NCI-H1092 (cell line): ENCODE measurements around the gene CFAP100.

ENCODE experiments used
- DNase-seq: peaks from one replicate; lab custom pipeline; 2025; lab: John Stamatoyannopoulos, UW

CFAP100 gene

DNA sequence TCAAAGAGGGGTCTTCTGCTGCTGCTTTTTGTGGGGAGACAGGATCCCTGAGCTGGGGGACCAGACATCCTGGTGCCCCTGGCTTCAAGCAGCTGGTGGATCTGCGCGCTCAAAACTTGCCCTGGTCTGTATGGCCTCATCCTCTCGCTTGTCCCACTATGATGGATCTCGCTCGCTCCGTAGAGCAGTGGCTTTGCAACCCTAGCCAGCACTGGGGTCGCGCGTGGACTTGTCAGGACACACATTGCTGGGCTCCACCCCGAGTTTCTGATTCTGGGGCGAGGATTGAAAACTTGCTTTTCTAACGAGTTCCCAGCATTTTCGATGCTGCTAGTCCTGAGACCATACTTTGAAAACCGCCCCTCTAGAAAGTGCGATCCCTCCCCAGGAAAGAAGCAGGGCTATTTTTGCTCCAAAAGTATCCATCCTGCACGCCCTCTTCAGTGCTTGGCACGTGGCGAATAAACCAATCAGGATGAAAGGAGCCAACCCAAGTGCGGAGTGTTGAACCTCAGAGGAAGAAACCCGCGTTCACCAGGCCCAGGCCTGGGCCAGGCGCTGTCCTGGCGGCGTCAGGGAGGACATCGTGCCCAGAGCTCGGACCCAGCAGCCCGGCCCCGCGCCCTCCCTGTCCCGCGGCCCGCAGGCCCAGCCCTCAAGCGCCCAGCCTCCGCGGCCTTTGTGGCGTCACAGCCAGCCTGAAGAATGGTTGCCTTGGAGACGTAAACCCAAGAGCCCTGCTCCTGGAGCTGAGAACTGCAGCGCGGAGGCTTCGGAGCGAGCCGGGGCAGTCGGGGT is at the start of gene CFAP100:
Gene CFAP100, plus strand, starts transcription at position 731 of the 798 bp plus-strand sequence. CDS start 1,092 bp downstream, outside the sequence.
- DNase-seq: peak; percentile 79

DNA sequence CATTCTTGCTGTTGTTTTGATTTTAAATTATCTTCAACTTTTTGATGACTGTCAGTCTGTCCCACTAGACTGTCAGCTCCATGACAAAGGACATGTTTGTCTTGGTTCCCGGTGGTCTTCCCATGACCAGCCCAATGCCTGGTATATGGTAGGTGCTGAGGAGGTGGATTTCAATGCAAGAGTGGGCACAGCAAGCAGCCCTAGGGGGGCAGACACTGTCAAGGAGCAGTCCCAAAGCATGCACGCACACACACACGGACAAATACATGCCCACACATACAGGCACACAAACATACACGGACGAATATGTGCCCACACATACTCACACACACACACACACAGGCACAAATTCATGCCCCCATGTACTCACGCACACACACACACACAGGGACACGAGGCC is 49.5 kb upstream of the CFAP100 start:
- DNase-seq: no peak

DNA sequence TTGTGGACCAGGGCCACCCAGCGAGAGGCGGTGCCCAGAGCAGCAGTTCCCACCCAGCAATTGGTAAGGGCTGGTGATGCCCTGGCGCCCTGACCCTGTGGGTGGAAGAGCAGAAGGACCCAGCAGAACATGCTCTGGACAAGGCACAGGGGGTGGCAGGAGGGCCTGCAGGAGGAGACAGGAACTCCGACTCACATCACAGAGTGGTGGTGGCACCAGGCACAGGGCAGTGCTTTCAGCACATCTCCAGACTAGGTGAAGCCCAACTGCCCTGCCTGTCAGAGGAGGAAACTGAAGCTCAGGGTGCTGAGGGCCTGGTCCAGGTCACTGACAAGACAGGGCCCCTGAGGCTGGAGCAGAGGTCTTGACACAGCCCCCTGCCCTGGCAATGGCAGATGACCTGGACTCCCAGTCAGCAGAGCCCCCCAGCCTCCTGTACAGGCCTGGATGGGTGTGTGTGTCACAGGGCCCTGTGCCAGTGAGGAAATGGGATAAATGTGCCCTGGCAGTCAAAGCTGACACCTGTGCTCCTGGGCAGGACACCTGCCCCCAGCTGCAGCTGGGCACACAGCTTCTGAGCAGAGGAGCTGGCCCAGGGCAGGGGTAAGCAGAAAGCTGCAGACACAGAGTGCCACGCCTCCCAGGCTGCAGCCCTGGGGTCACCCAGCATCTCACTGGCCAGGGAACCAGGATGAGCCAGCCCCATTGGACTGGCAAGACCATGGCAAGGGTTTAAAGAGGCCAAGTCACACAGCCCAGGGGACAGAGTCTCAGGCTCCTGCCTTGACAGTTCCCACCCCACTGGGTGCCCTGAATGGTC is 48.9 kb upstream of the CFAP100 start:
- no peak for DNase-seq

DNA sequence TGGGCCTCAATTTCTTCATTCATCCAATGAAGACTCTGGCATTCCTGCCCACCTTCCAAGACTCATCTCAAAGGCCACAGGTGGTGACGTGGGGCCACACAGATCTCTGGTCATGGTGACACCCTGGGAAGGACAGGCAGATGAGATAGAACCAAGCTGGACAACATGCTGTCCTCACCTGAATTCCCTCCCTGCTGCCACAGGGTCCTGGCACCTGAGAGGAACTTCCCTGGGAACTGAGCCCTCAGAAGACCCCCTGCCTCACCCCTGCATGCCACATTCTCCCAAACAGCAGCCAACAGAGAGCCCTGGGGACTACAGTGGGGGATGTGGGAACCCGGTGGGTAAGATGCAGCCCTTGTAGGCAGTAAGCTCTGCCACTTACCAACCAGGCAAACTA is 48.2 kb upstream of the CFAP100 start:
- DNase-seq: no peak

DNA sequence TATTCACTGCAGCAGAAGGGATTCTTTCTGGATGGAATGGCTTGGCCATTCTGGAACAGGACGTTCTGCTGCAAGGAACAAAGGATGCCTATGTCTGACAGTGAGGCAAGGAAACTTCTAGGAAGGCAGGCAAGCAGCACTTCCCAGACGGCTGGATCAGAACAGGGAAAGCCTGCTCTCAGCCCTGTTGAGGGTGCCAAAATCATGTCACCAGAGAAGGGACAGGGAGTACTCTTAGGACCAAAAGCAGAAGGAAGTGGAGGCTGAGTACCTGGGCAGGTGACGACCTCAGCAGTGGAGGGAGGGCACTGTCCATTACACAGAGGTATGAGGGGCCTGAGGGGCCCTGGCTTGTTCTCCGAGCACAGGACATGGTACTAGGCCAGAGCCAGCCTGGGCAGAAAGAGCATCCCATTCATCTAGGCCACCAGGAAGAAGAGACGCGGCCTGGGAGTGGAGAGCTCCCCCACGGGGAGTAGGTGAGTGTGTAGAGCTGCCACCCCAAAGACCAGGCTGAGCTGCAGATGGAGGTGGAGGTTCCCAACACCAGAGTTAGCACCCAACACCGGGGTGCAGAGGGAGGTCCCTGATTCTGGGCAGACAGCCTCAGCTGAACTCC is 47.1 kb upstream of the CFAP100 start:
- DNase-seq: no peak

DNA sequence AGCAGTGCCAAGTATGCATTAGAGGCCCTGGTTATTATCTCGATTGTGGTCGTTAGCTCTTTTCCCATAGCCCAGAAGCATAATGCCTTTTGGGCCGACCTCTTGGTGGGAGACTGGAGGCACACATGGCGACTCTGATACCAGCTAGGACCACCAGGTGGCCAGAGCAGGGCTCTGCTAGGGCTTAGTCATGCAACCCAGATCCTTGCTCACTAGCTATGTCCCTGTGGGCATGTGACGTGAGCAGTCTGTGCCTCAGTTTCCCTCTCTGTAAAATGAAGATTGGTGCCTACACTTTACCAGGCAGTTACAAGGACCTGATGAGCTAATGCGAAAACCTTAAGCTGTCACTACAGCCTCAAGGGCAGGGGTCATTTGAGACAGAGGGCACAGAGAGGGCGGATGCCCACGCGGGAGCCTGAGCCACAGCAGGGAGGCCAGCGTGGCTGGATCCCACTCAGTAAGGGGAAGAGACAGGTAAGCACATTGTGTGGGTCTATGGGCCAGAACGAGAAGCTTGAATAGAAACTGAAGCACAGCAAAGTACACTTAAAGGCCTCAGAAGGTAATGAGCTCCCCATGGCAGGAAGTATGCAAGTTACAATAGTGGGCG is 46.3 kb upstream of the CFAP100 start:
- no peak for DNase-seq

DNA sequence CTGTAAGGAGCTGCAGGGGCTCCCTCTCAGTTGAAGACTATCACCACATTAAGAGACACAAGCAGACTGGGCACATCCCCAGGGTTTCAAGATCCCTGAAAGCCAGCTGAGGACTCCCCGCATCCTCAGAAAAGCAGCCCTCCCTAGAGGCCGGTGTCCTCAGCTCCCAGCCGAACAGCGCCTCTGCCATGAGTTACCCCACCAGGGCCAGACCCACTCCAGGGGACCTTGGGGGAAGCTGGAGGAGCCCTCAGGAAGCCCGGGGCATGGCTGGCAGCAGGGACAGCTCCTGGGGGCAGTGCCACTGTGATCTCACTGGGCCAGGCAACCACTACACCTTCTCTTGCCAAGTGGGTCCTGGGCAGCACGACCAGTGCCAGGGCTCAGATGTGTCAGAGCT is 45.6 kb upstream of the CFAP100 start:
- no peak for DNase-seq

DNA sequence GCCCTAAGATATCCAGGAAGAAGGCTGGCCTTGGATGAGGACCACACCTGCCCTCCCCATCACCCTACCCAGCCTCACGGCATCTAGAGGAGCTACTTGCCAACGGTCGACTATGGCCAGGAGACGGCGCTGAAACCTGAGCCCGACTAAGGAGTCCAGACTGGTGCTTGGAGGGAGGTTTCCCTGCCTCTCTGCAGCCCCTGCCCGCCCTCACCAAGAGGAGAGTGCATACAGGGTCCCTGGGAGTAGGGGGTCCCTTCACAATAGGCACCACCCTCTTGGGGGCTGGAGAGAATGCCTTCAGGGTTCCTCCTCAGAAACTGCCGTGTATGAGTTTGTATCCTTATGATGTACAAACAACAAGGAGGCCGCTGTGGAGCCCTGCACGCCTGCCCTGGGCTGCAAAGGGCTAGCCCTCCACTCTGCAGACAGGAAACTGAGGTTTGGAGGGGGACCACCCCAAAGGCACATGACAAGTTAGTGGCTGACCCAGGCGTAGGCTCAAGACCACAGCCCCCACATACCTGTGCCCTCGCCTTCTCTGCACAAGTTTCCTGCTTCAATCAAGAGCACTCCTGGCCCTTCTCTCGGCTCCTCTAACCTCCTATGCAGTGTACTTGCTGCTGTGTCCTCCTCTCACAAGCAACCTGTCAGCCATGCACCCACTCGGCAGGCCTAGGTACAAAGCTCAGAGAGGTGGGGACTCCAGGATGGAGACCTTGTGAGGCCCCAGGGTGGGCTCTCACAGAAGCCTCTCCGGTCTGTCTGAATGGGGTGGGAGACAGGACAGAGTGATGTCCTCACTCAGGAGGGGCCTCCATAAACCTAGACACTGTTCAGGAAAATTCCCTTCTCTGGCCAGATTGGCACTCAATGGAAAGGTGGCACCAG is 44.9 kb upstream of the CFAP100 start:
- no peak for DNase-seq

DNA sequence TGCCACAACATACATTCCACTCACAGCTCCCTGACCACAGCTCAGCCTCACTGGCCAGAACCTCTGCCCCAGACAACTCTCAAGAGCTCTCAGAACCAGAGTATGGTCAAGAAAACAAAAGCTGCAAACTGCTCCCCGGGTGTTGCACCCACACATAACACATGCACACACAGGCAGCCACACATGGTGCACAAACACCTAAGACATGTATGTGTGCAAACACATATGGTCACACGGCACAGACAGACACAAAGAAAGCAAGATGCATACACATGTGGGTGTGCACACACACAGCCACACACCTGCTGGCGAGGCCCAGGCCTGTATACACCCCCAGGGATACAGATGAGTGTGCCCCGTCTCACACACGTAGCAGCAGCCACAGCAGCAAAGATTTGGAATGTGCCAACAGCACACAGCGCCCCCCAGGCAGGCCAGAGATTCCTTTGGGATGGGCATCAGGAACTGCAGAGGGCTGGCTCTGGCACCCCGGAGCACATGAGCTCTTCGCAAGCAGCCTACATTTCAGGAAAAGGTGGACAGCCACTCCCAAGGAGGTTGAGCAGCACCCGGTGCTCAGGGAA is 44.1 kb upstream of the CFAP100 start:
- DNase-seq: no peak

DNA sequence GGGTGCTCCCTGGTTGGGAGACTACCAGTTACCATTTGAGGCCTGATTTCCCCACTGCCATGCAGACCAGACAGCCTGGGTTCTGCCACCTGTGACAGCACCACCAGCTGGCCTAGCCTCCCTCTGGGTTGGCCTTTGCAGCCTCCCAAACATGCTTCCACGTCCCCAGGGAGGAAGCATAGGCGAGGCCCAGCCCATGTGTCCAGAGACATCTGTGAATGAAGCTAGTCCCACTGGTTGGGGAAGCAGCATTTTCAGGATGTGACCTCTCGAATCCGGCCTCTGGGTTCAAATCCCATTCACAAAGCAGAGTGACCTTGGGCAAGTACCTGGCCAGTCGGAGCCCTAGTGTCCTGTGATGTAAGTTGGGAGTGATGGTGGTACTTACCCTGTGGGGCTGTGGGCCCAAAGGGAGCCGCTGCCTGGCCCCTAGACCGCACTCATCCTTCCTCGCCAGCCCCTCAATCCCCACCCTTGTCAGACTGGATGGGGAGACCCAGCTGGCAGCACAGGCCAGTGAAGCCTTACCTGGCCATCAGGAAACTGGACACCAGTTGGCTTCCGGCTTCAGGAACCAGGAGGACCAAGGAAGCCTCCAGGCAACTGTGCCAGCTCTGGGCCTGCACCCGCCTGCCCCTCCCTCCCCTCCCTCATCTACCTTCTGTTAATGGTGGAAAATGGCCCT is 43.5 kb upstream of the CFAP100 start:
- no peak for DNase-seq

DNA sequence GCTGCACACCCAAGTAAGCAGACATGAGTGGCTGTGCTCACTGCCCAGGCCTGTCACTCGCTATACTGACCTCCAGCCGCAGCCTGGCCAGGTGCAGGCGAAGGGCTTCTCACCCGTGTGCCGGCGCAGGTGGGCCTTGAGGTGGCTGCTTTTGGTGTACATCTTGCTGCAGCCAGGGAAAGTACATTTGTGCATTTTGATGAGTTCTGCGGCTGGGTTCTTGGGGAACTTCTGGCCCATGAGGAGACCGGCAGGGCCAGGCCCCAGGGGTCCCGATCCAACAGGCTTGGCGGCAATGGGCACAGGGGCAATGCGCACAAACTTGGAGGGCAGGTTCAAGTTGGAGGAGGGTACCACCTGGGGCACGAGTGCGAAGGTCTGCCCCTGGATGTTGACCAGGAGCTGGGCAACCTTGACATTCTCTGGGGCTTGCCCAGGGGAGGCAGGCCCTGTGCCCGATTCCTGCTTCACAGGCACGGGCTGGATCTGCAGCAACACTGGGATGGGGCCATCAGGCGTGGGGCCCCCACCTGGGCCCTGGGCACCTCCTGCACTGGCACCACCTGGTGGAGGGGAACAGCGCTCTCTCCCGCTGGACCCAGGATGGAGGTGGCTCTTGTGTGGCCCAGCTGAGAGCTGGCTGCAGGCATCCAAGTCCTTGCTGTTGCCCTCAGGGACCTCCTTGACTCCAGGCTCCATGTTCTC is 42.8 kb upstream of the CFAP100 start:
- DNase-seq: no peak

DNA sequence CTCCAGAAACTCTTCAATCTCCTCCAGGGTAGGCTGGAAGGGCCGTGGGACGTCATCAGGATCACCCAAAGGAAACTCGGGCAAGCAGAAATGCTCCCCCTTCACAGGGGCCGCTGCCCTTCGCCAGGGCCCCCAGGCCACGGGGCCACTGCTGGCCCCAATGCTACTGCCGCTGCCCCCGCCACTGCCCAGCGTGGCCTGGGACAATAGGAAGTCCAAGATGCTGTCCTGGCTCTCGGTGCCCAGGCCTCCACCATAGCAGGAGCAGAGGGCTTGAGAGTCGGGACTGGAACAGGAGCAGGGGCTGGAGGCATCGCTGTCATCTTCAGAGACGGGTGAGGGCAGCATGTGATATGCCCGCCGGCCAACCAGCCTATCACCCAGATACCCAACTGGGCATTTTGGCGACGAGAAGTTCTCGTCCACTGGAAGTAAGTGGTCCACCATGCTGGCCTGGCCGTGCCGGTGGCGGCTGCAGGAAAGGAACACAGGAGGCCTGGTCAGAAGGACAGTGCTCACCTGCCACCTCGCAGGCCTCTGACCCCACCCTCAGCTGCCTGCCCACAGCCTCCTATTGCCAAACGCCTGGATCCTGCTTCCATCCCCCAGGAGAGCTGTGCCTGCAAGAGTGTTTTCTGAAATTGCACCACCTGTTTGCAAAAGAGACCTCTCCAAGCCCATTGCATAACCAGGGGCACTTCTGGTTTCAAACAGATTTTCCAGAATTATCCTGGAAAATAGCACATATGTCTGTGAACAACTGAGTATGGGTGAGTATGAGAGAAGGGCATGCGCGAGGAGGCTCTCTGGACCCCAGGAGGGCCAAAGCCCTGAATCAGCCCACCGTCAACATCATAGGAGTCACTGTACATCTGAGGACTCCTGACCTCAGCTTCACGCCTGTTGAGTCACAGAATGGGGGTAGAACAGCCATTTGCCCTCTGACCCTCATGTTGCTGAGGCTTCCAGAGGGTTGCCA is 41.9 kb upstream of the CFAP100 start:
- DNase-seq: no peak

DNA sequence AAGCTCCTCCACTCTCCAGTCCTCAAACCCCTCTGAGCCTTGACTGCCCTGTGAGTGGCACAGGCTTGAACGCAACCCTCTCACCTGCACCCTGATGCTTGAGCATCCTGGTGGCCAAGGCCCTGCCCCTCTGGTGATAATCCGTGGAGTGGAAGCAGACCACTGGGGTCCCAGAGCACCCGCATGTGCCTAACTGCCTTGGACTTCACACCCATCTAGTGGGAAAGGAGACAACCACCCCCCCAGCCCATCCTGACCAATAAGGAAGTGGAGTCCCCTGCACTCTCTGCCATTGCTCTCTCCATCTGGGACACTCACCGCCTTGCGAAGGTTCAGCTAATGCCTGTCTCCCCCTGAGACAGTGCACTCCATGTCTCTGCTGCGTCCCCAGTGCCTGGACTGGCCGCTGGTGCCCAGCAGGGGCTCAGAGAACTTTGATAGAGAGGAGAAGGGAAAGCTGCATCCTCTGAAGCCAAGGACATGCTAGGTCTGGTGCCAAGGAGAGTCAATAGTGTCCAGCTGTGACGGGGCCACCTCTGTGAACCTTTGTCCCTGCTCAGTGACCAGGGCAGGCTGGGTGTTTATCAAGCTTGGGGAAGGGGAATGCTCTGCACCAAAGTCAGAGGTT is 40.9 kb upstream of the CFAP100 start:
- no peak for DNase-seq

DNA sequence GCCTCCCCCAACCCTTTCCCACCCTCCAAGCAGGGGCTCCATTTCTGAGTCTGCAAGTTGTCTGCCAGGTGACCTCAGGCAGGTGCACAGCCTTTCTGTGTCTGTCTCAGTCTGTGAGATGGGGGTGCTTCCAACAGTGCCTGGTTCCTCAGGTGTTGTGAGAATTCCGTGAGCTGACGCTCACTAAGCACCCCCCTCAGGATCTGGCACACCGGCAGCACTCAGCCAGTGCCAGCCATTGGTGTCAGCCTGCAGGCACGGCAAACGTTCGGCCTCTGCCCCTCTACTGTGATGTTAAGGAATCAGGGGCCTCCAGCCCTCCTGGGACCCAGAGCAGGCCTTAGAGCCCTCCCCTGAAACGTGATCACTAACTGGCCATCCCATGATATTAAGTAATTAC is 39.9 kb upstream of the CFAP100 start:
- DNase-seq: no peak

DNA sequence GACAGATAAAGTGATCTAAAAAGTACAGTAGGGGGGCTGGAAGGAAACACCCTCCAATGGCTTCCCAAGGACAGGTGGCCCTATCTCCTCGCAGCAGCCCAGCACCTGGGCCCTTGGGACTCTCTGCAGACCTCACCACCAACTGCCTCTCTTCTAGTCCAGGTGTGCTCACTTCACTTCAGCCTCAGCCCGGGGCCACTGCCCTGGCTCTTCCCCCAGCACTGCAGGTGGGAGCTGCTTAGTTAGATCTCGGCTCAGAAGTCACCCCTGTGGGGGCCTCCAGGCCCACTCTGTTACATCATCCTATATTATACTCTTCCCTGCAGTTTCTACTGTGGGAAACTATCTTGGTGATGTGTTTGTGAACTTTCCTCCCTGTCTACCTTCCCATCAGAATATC is 39.5 kb upstream of the CFAP100 start:
- DNase-seq: no peak

DNA sequence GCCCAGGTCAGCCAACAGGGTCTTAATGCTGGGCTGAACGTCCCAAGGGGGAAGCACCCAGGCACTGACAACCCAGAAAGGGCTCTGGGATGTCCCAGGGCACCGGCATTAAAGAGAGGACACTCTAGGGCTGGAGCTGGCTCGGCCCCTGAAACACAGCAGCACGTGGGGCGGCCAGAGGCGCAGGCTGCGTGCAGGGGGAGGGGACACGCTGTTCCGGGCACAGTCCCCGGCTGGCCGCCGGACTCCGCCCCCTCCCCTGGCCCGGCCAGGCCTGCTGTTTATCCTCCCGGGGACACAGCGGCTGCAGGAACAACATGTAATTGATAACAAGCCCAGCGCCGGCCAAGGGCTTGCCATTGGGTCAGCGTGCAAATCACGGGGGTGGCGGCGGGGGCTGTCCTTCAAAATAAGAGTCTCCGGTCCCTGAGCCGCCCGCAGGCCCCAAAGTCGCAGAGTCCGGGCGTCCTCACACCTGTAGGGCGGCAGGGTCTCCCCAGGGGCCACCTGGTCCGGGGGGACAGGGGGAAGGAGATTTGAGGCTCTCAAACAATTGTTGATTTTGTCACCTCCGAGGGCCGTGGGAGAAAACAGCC is 38.8 kb upstream of the CFAP100 start:
- no peak for DNase-seq

DNA sequence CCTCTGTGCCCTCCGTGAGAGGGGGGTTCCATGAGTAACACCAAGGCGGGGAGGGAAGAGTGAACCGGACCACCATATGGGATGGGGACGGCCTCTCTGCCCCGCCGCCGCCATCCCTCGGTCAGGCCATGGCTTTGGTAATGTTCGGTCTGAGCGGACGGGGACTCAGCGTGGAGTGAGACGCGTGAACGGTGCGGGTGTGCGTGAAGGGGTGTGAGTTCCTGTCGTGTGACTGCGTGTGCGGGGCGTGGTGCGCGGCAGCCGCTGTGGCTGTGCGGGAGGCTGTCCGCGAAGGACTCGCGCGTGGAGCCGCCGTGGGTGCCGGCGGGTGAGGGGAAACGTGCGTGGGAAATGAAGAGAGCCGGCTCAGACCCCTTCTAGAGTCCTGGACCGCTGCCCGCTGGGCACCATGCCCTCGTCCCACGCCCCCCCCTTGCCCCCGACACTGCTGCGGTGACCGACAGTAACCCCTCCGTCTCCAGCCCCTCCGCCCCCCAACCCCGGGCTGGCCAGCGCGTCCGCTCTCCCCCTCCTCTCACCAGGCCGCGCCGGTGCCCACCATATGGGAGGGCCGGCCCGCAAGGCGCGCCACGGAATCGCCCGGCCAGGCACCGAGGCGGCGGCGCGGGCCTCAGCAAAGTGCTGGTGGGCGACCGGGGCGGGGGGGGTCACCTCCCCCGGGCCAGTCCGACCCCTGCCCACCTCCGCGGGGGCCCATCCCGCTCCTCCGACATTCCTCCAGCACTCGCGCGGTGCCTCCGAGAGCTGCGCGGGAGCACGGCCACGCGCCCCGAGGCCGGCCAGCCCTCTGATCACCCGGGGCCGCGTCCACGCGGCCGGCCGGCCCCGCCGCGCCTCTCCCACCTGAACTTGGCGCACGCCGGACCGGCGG is 38.1 kb upstream of the CFAP100 start:
- DNase-seq: no peak
